ENCODE results near the gene CRABP2. TPM values are rescaled to one million over a fixed set of nuclear protein-coding genes. Genes with fewer than 3 reads are reported as not detected.

The CRABP2 gene
- total and polyA plus RNA-seq, 10 of the 15 experiments (the other 5 are each of a cell fraction or from before 2014, with no cell fraction given): 0.21 to 1.3 (median 0.41) TPM

GRCh38 chr1:156659988-156660751 lies 45.2 kb downstream of the CRABP2 start (continued):
- TF ChIP-seq SPI1 (IDR thresholded peaks at IDR 0.05; ENCODE audit: borderline replicate concordance, insufficient read depth, low read depth, low read length): 0 out of 2 replicates have a peak, but pooled peaks have one; percentile 3
- TF ChIP-seq FOS (IDR thresholded peaks at IDR 0.05; ENCODE audit: borderline replicate concordance, extremely low read depth, insufficient read length): no peak
- TF ChIP-seq MTA2 (IDR thresholded peaks at IDR 0.05; ENCODE audit: low read depth): no peak; the same call in 1 of the 2 replicates
- TF ChIP-seq NFIC (IDR thresholded peaks at IDR 0.05; ENCODE audit: low read depth, low read length): no peak
- TF ChIP-seq CBFB (IDR thresholded peaks at IDR 0.05; ENCODE audit: low read depth): 0 out of 2 replicates have a peak, but pooled peaks have one; percentile 54
- no peak for TF ChIP-seq WRNIP1 (IDR thresholded peaks at IDR 0.05; ENCODE audit: borderline replicate concordance, low read depth, low read length)
- no peak for TF ChIP-seq HSF1 (IDR thresholded peaks at IDR 0.05; ENCODE audit: low read depth, low read length)
- TF ChIP-seq, protein P1, sequence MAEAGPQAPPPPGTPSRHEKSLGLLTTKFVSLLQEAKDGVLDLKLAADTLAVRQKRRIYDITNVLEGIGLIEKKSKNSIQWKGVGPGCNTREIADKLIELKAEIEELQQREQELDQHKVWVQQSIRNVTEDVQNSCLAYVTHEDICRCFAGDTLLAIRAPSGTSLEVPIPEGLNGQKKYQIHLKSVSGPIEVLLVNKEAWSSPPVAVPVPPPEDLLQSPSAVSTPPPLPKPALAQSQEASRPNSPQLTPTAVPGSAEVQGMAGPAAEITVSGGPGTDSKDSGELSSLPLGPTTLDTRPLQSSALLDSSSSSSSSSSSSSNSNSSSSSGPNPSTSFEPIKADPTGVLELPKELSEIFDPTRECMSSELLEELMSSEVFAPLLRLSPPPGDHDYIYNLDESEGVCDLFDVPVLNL (IDR thresholded peaks at IDR 0.05; ENCODE audit: low read depth, low read length): no peak
- TF ChIP-seq, protein P2, sequence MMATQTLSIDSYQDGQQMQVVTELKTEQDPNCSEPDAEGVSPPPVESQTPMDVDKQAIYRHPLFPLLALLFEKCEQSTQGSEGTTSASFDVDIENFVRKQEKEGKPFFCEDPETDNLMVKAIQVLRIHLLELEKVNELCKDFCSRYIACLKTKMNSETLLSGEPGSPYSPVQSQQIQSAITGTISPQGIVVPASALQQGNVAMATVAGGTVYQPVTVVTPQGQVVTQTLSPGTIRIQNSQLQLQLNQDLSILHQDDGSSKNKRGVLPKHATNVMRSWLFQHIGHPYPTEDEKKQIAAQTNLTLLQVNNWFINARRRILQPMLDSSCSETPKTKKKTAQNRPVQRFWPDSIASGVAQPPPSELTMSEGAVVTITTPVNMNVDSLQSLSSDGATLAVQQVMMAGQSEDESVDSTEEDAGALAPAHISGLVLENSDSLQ (IDR thresholded peaks at IDR 0.05): peak; percentile 62; the same call in 1 of the 2 replicates
- peak; percentile 75; the same call in 1 of the 2 replicates for TF ChIP-seq TBL1XR1 (IDR thresholded peaks at IDR 0.05; ENCODE audit: low read depth, low read length)
- TF ChIP-seq TCF12 (IDR thresholded peaks at IDR 0.05; ENCODE audit: low read depth, low read length): peak; percentile 54; the same call in 1 of the 2 replicates
- TF ChIP-seq KDM1A (IDR thresholded peaks at IDR 0.05; ENCODE audit: borderline replicate concordance): no peak
- TF ChIP-seq CEBPZ (IDR thresholded peaks at IDR 0.05; ENCODE audit: low read depth, low read length): no peak
- TF ChIP-seq CBX5 (IDR thresholded peaks at IDR 0.05; ENCODE audit: low read depth): no peak
- peak in 1 of 2 experiments; percentile 51; a peak in 1 of 3 replicates for TF ChIP-seq EGR1 (IDR thresholded peaks at IDR 0.05; ENCODE audit: borderline replicate concordance in 1 of 2, low read depth in 2 of 2, low read length in 2 of 2)
- TF ChIP-seq, protein P3, sequence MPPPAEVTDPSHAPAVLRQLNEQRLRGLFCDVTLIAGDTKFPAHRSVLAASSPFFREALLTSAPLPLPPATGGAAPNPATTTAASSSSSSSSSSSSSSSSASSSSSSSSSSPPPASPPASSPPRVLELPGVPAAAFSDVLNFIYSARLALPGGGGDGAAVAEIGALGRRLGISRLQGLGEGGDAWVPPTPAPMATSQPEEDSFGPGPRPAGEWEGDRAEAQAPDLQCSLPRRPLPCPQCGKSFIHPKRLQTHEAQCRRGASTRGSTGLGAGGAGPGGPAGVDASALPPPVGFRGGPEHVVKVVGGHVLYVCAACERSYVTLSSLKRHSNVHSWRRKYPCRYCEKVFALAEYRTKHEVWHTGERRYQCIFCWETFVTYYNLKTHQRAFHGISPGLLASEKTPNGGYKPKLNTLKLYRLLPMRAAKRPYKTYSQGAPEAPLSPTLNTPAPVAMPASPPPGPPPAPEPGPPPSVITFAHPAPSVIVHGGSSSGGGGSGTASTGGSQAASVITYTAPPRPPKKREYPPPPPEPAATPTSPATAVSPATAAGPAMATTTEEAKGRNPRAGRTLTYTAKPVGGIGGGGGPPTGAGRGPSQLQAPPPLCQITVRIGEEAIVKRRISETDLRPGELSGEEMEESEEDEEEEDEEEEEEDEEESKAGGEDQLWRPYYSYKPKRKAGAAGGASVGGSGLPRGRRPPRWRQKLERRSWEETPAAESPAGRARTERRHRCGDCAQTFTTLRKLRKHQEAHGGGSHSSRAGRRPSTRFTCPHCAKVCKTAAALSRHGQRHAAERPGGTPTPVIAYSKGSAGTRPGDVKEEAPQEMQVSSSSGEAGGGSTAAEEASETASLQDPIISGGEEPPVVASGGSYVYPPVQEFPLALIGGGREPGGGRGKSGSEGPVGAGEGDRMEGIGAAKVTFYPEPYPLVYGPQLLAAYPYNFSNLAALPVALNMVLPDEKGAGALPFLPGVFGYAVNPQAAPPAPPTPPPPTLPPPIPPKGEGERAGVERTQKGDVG (CRISPR knock-in tag; IDR thresholded peaks at IDR 0.05): no peak
- peak; percentile 11 for TF ChIP-seq MEF2B (IDR thresholded peaks at IDR 0.05; ENCODE audit: partially characterized antibody, poor library complexity, severe bottlenecking)

Measured in GM12878 (cell line).